HEK293 (cell line): ENCODE measurements around the gene ITGB6.

Source experiments
- CTCF ChIA-PET: fragments of 350-600 bp; formaldehyde crosslinking; extraction: SDS; loops from one replicate; lab custom pipeline; 2021; ENCODE audit warnings: antibody characterized with exemption; lab: Yijun Ruan, JAX
- POLR2A ChIA-PET: fragments of 300-600 bp; formaldehyde crosslinking; extraction: SDS; loops from one replicate; lab custom pipeline; 2020; ENCODE audit warnings: antibody characterized with exemption, inconsistent platforms; lab: Yijun Ruan, JAX
- H3K27ac ChIP-seq: fragments of 200-500 bp; sonication (Bioruptor generic); 2 replicates; pipeline ENCODE4 v1.5.1; 2014; ENCODE audit warnings: low read depth, low read length, control low read depth, inconsistent platforms; ENCODE audit errors: extremely low read depth
- H3K36me3 ChIP-seq, 2 experiments: fragments of 200-500 bp in 1 of 2; sonication (Bioruptor generic) in 1 of 2; 1 replicate in 1 of 2; 2 replicates in 1 of 2; pipeline ENCODE4 v1.5.1; 2014 to 2017; ENCODE audit warnings: inconsistent platforms in 2 of 2, low read length in 2 of 2; ENCODE audit not compliant: control insufficient read depth in 2 of 2, insufficient read depth in 1 of 2
- H3K4me1 ChIP-seq: fragments of 200-500 bp; sonication (Bioruptor generic); 2 replicates; pipeline ENCODE4 v1.5.1; 2014; ENCODE audit warnings: mild to moderate bottlenecking, low read length, inconsistent platforms; ENCODE audit not compliant: control insufficient read depth, insufficient read depth
- H3K4me3 ChIP-seq: 2 replicates; pipeline ENCODE4 v1.5.1; 2011; ENCODE audit warnings: low read depth, mild to moderate bottlenecking, control low read depth, low read length, moderate library complexity
- H3K9me3 ChIP-seq: fragments of 200-500 bp; sonication (Bioruptor generic); 2 replicates; pipeline ENCODE4 v1.5.1; 2014; ENCODE audit warnings: low read depth, low read length, inconsistent platforms; ENCODE audit not compliant: control insufficient read depth, insufficient read depth
- PBX3 ChIP-seq: sonication (generic); formaldehyde crosslinking; IDR thresholded peaks from 2 replicates; pipeline ENCODE4 v1.8.1; 2022; ENCODE audit warnings: mild to moderate bottlenecking, moderate library complexity, missing genetic modification reagents
- ZNF211 ChIP-seq: fragments of 450-650 bp; formaldehyde crosslinking; IDR thresholded peaks from 2 replicates; pipeline ENCODE4 v1.5.1; 2016; ENCODE audit warnings: low read depth, missing biosample characterization, missing genetic modification characterization
- ZNF239 ChIP-seq: fragments of 450-650 bp; formaldehyde crosslinking; IDR thresholded peaks from 2 replicates; pipeline ENCODE4 v1.5.1; 2016; ENCODE audit warnings: missing biosample characterization, missing genetic modification characterization
- ZNF280D ChIP-seq: fragments of 450-650 bp; formaldehyde crosslinking; IDR thresholded peaks from 2 replicates; pipeline ENCODE4 v1.5.1; 2016; ENCODE audit warnings: missing biosample characterization, missing genetic modification characterization
- ZNF292 ChIP-seq: fragments of 450-650 bp; formaldehyde crosslinking; IDR thresholded peaks from 2 replicates; pipeline ENCODE4 v1.5.1; 2016; ENCODE audit warnings: low read depth, missing biosample characterization, missing genetic modification characterization, borderline replicate concordance
- ZNF449 ChIP-seq: fragments of 450-650 bp; formaldehyde crosslinking; IDR thresholded peaks from 2 replicates; pipeline ENCODE4 v1.5.1; 2017; ENCODE audit warnings: missing biosample characterization, mild to moderate bottlenecking, missing genetic modification characterization, moderate library complexity
- ZNF48 ChIP-seq: fragments of 450-650 bp; formaldehyde crosslinking; IDR thresholded peaks from 2 replicates; pipeline ENCODE4 v1.5.1; 2016; ENCODE audit warnings: missing biosample characterization, missing genetic modification characterization
- ZNF521 ChIP-seq: fragments of 450-650 bp; formaldehyde crosslinking; IDR thresholded peaks from 2 replicates; pipeline ENCODE4 v1.5.1; 2017; ENCODE audit warnings: missing biosample characterization, mild to moderate bottlenecking, missing genetic modification characterization
- ZNF561 ChIP-seq: fragments of 450-650 bp; IDR thresholded peaks from 2 replicates; pipeline ENCODE4 v1.5.1; 2018; ENCODE audit warnings: missing biosample characterization, missing genetic modification characterization, borderline replicate concordance
- ZNF585B ChIP-seq: fragments of 450-650 bp; formaldehyde crosslinking; IDR thresholded peaks from 2 replicates; pipeline ENCODE4 v1.5.1; 2016; ENCODE audit warnings: missing biosample characterization, missing genetic modification characterization
- ZNF596 ChIP-seq: fragments of 450-650 bp; IDR thresholded peaks from 2 replicates; pipeline ENCODE4 v1.5.0; 2018; ENCODE audit warnings: missing biosample characterization, mild to moderate bottlenecking, missing genetic modification characterization, moderate library complexity
- ZNF664 ChIP-seq: fragments of 450-650 bp; formaldehyde crosslinking; IDR thresholded peaks from 2 replicates; pipeline ENCODE4 v1.5.1; 2016; ENCODE audit warnings: missing biosample characterization, missing genetic modification characterization
- ZNF677 ChIP-seq: fragments of 450-650 bp; IDR thresholded peaks from 2 replicates; pipeline ENCODE4 v1.5.0; 2018; ENCODE audit warnings: missing biosample characterization, mild to moderate bottlenecking, missing genetic modification characterization, moderate library complexity
- ZNF701 ChIP-seq: fragments of 450-650 bp; formaldehyde crosslinking; IDR thresholded peaks from 2 replicates; pipeline ENCODE4 v1.5.1; 2016; ENCODE audit warnings: missing biosample characterization, missing genetic modification characterization
- ZNF747 ChIP-seq: fragments of 450-650 bp; formaldehyde crosslinking; IDR thresholded peaks from 2 replicates; pipeline ENCODE4 v1.5.1; 2016; ENCODE audit warnings: missing biosample characterization, missing genetic modification characterization
- ZNF777 ChIP-seq: fragments of 450-650 bp; formaldehyde crosslinking; IDR thresholded peaks from 2 replicates; pipeline ENCODE4 v1.5.1; 2017; ENCODE audit warnings: missing biosample characterization, missing genetic modification characterization, borderline replicate concordance
- ZXDB ChIP-seq: fragments of 450-650 bp; formaldehyde crosslinking; IDR thresholded peaks from 2 replicates; pipeline ENCODE4 v1.5.1; 2016; ENCODE audit warnings: missing biosample characterization, missing genetic modification characterization
- TF ChIP-seq, protein P1 (sequence below): fragments of 450-650 bp; formaldehyde crosslinking; IDR thresholded peaks from 2 replicates; pipeline ENCODE4 v1.5.1; 2017; ENCODE audit warnings: missing biosample characterization, missing genetic modification characterization
- TF ChIP-seq, protein P2 (sequence below): fragments of 450-650 bp; formaldehyde crosslinking; IDR thresholded peaks from 2 replicates; pipeline ENCODE4 v1.5.0; 2017; ENCODE audit warnings: missing biosample characterization, missing genetic modification characterization, borderline replicate concordance

ITGB6 gene

DNA sequence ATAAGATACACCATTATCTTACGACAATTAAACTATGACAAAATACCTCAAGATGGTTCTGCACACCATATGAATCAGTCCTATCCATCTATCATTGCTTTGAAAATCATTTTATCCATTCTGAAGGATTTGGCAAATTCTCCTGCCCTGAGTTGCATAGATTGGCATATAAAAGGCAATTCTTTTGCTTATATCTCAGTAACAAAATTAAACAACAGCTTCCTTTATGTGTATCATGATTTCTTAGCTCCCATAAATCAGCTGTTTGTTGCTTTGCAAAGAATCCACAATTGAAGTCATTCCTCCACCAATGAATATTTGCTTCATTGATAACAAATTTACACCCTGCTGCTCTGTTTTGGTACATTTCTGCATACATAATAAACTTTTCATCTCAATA lies 61.7 kb downstream of the ITGB6 start (continued):
- no peak for TF ChIP-seq ZXDB (tag by site-specific recombination)

GRCh38 chr2:160137464-160137863 lies 62.6 kb downstream of the ITGB6 start:
- Histone ChIP-seq H3K36me3 (no peaks in the 10 kb centered on the region), H3K9me3 (no peaks in the 10 kb centered on the region), H3K4me1 (no peaks in the 10 kb centered on the region), H3K27ac (no peak overlapping the region), H3K4me3 (no peak overlapping the region)
- ChIA-PET POLR2A (no interaction called here), CTCF (interaction anchor here (0.7 kb wide), 2 partner anchors 28 to 176 kb away, joined by 3 read pairs; no protein-coding TSS in a partner anchor)
- no peak for TF ChIP-seq ZNF211
- no peak for TF ChIP-seq ZNF521 (tag by site-specific recombination)
- no peak for TF ChIP-seq ZNF449 (tag by site-specific recombination)
- no peak for TF ChIP-seq ZNF664
- no peak for TF ChIP-seq PBX3 (CRISPR knock-in tag)
- no peak for TF ChIP-seq ZNF48
- no peak for TF ChIP-seq ZNF239
- no peak for TF ChIP-seq ZNF561 (tag by site-specific recombination)
- TF ChIP-seq ZNF747 (tag by site-specific recombination): no peak
- TF ChIP-seq, protein P1, sequence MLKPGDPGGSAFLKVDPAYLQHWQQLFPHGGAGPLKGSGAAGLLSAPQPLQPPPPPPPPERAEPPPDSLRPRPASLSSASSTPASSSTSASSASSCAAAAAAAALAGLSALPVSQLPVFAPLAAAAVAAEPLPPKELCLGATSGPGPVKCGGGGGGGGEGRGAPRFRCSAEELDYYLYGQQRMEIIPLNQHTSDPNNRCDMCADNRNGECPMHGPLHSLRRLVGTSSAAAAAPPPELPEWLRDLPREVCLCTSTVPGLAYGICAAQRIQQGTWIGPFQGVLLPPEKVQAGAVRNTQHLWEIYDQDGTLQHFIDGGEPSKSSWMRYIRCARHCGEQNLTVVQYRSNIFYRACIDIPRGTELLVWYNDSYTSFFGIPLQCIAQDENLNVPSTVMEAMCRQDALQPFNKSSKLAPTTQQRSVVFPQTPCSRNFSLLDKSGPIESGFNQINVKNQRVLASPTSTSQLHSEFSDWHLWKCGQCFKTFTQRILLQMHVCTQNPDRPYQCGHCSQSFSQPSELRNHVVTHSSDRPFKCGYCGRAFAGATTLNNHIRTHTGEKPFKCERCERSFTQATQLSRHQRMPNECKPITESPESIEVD (tag by site-specific recombination): no peak

DNA sequence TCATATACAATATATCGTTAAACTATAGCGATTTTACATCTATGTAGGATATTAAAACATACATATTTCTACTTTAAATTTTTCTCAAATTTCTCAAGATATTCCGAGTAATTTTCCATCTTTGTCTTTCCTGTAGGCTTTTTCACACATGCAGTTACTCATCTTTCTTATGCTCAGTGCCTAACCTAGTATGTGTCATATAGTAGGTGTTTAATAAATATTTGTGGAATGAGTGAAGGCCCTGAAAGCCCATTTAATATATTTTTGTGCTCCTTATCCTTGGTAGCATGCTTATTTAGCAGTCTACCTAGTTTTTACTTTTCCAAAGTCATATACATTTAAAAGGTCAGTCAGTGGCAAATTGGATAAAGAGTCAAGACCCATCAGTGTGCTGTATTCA lies 67.3 kb downstream of the ITGB6 start:
- H3K9me3 ChIP-seq: no peaks in the 10 kb centered on the region
- H3K4me1 ChIP-seq: no peaks in the 10 kb centered on the region
- ChIA-PET POLR2A (no interaction called here), CTCF (no interaction called here)
- H3K27ac ChIP-seq: no peak overlapping the region
- TF ChIP-seq ZNF596 (no peak), ZNF677 (no peak), ZNF585B (tag by site-specific recombination) (no peak), ZNF280D (no peak), ZNF701 (no peak), ZNF777 (tag by site-specific recombination) (no peak), ZNF292 (tag by site-specific recombination) (no peak), ZNF664 (no peak)
- TF ChIP-seq, protein P2, sequence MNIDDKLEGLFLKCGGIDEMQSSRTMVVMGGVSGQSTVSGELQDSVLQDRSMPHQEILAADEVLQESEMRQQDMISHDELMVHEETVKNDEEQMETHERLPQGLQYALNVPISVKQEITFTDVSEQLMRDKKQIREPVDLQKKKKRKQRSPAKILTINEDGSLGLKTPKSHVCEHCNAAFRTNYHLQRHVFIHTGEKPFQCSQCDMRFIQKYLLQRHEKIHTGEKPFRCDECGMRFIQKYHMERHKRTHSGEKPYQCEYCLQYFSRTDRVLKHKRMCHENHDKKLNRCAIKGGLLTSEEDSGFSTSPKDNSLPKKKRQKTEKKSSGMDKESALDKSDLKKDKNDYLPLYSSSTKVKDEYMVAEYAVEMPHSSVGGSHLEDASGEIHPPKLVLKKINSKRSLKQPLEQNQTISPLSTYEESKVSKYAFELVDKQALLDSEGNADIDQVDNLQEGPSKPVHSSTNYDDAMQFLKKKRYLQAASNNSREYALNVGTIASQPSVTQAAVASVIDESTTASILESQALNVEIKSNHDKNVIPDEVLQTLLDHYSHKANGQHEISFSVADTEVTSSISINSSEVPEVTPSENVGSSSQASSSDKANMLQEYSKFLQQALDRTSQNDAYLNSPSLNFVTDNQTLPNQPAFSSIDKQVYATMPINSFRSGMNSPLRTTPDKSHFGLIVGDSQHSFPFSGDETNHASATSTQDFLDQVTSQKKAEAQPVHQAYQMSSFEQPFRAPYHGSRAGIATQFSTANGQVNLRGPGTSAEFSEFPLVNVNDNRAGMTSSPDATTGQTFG: no peak
- H3K4me3 ChIP-seq: no peak overlapping the region
- H3K36me3 ChIP-seq: no peaks in the 10 kb centered on the region
